ENCODE measurements around the gene LKAAEAR1. TPM values are rescaled to one million over a fixed set of nuclear protein-coding genes. Genes with fewer than 3 reads are reported as not detected.

The LKAAEAR1 gene
- total and polyA plus RNA-seq, 9 of the 15 experiments (the other 6 are each of a cell fraction or from before 2014, with no cell fraction given): not detected

DNA sequence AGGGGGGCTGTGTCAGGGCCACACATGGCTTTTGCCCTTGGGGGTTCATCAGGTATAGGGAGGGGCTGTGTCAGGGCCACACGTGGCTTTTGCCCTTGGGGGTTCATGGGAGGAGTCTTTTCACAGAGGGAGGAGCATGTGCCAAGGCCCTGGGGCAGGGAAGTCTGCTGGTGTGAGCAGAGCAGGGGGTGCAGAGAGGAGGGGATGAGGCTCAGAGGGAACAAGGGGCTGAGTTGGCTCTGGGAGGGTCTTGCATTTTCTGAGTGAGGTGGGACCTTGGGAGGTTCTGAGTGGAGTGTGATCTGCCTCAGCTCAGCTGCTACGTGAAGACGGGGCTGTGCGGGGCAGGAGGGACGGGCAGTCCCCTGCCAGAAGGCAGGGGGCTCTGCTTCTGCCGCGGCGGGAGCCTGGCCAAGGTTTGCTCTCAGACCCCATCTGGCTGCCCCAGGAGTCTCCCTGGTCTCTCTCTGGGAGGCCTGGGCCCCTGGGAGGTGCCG, 28.8 kb downstream of the LKAAEAR1 start (continued):
- no peak for TF ChIP-seq BCLAF1 (IDR thresholded peaks at IDR 0.05; ENCODE audit: borderline replicate concordance in 1 of 2, control insufficient read depth in 1 of 2, low read depth in 2 of 2, low read length in 1 of 2)
- TF ChIP-seq JUN (IDR thresholded peaks at IDR 0.05; ENCODE audit: borderline replicate concordance, low read depth, low read length): no peak
- no peak for TF ChIP-seq JUN (CRISPR knock-in tag; IDR thresholded peaks at IDR 0.05; ENCODE audit: borderline replicate concordance)
- TF ChIP-seq CLOCK (CRISPR knock-in tag; IDR thresholded peaks at IDR 0.05; ENCODE audit: borderline replicate concordance): no peak
- peak; percentile 70 for TF ChIP-seq ETV1 (tag; conservative IDR thresholded peaks at IDR 0.05; ENCODE audit: low read depth)
- TF ChIP-seq TSC22D4 (tag; IDR thresholded peaks at IDR 0.05): no peak

Measured in K562 (cell line).